SW480 (cell line): Measurements from ENCODE around the gene MICAL1.
"Not testable (repeated sequence)": the region's sequence is repeated elsewhere in the genome, so short reads cannot be mapped to it uniquely, and the experiment has no call there.

Source experiments
- DNase-seq: peaks from one replicate; pipeline ENCODE4 v3.0.0-alpha.2; 2016; ENCODE audit warnings: low spot score

The MICAL1 gene

GRCh38 chr6:109477725-109478124 lies 22.2 kb upstream of the MICAL1 start:
- no peak for DNase-seq

GRCh38 chr6:109477184-109477583 lies 21.6 kb upstream of the MICAL1 start:
- no peak for DNase-seq

DNA sequence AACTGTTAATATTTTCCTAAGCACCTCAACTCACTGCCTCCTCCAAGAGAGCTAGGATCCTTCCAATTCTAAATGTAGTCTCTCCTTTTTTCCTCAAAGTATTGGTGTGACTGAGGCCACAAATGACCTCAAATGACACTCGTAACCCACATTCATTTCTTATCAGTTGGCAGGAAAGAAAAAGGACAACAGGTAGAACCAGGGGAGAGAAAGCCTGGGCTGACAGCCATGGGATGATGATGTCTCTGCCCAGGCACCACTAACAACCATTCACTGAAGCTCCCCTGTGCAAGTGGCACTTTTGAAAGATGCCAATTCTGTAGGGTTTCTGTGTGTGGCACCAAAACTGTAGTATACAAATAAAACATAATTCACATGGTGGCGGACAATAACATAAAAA lies 20.1 kb upstream of the MICAL1 start:
- DNase-seq = no peak

- no peak for DNase-seq
Observed at GRCh38 chr6:109474995-109475394, 19.4 kb upstream of the MICAL1 start.

DNA sequence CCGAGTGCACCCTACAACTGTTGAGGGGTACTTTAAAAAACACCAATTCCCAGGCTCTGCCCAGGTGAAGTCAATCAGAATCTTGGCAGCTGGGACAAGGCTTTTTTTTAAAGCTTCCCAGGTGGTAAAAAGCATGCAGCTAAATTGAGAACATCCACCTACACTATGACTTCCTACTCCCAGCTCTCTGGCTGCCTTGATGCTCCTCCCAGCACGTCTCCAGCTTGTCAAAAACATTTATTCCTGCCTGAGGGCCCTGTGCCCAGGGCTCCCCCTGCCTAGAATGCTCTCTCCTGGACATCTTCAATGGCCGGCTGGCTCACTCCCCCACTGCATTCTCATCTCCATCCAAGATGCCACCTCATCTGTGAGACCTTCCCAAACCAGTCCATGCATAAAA lies 17.5 kb upstream of the MICAL1 start:
- no peak for DNase-seq

- DNase-seq = no peak
Observed at GRCh38 chr6:109472132-109472995, 16.8 kb upstream of the MICAL1 start.

DNA sequence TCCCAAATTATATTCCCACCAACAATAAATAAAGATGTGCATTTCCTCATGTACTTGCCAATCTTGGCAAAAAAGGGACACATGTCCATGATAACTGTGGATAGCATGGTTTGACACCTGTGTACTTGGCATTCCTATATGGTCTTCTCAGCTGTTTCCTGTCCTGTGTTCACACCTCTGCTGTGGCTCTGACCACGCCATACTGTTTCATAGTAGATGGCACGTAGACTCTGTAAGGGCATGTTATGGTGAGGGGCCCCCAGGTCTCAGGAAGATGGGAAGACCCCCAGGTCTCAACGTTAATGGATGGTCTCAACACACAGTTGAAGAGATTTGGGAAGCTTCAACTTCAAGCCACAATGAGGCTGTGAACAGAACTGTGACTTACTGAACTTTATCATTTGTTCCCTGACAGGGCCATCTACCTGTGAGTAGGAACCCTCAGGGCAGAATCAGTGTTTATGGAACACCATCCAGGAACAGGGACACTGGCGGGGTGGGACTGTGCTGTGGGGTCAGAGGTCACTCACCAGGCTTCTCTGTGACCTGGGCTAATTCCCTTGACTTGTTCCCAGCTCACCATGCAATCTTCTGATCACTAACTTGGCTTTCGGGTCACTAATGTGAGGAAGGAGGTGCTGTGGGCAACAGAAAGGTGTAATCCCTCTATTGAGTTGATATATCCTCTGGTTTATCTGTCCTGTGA lies 15.7 kb upstream of the MICAL1 start:
- DNase-seq = no peak

GRCh38 chr6:109469591-109470189 lies 14.1 kb upstream of the MICAL1 start:
- no peak for DNase-seq

DNA sequence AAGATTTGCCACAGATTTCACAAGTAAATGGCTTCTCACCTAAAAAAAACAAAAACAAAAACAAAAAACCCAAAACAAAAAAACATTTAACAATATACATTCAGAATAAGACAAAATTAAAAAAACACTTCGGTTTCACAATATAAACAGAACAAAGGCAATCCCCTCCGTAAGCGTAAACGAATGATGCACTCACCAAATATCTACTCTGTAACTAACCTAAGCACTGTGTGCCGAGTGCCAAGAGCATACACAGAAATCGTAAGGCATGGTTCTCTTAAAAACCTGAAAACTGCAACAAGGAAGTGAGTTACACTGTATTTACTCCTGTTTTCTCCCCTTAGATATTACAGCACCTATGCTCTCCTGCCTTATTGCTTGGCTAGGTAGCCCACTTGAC lies 12.1 kb upstream of the MICAL1 start:
- no peak for DNase-seq

- no peak for DNase-seq
Observed at GRCh38 chr6:109466212-109466923, 10.8 kb upstream of the MICAL1 start.

GRCh38 chr6:109465772-109466171 lies 10.2 kb upstream of the MICAL1 start:
- no peak for DNase-seq

DNA sequence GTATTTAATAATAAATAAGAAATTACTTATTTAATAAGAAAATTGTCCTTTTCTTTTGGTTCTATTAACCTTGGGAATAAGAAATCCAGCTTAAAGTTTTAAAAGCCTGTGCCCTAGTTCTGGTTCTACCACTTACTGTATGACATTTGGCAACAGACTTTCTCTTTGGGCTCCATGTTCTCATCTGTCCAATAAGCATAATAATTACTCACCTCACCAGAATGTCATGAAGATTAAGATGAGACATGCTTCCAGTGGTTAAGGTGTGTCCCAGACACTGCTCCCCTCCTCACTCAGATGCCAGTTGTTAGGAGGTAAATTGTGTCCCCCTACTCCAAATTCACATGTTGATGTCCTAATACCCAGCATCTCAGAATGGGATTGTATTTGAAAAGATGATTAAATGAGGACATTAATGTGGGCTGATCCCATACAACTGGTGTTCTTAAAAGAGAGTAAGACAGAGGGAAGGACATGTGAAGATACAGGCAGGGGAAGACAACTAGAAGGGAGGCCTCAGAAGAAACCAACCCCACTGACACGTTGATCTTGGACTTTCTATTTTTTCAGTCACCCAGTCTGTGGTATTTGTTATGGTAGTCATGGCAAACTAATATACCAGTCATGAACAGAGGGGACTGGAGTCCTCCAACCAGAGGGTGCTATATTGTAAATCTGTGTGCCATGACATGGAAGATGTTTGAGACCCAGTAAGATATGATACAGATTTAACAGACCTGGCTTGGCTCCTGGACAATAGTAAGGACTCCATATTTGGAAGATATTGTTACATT lies 6.4 kb upstream of the MICAL1 start:
- DNase-seq = no peak

DNA sequence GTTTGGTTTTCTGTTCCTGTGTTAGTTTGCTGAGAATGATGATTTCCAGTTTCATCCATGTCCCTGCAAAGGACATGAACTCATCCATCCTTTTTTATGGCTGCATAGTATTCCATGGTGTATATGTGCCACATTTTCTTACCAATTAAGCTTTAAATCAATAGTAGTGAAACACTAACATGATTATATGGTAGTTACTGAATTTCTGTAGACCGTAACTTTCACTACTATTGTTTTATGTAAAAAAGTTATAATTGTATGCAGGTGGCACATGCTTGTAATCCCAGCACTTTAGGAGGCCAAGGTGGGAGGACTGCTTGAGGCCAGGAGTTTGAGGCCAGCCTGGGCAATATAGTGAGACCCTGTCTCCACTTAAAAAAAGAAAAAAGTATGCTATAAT lies 5.6 kb upstream of the MICAL1 start:
- DNase-seq = not testable (repeated sequence)

- no peak for DNase-seq
Observed at GRCh38 chr6:109460161-109460829, 4.7 kb upstream of the MICAL1 start.

DNA sequence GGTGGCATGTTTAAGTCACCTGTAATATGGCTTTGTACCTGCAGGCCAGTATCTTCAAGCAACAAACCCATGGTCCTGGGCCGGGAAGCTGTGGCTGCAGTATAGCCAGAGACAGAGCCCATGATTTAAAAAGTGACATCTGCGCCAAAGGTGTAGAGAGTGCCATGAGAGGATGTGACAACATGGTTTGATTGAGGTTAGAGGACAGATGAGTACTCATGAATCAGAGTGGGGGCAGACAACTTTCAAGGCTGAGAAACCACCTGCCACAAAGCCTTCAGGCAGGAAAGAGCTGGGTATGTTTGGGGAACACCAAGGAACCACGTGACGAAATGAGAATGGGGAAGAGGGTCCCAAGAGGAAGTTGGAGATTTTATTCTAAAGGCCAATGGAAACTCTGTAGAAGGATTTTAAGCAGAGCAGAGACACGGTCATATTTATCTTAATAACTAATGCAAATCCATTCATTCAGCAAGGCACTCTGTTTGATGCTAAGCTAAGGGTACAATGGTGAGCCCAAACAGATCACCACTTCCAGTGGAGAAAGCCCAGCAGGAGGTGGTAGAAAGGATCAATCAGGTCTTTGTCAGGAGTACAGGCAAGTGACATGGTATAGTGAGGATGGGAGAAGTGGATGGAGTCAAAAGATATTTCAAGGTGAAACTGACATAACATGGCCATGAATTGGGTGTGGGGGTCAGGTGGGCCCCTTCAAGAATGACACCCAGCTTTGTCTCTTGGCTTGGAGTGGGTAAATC lies 3.4 kb upstream of the MICAL1 start:
- DNase-seq = no peak

DNA sequence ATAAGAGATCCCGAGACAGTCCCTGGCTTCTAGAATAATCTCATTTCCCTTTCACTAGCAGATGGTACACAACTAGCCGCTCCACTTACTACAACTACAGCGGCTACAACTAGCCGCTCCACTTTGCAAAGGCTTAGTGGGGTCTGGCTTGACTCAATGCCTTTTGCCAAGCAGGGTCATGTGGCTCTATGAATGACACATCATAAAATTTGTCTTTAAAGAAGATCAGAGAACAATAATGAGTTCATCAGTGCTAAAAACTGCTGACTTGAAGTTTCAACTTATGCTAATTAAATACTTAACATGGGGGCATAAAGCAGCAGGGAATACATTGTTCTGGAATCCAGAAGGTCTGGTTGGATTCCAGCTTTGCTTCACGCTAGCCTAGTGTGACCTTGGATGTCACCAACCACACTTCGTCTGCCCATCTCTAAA lies 2.0 kb upstream of the MICAL1 start:
- no peak for DNase-seq

DNA sequence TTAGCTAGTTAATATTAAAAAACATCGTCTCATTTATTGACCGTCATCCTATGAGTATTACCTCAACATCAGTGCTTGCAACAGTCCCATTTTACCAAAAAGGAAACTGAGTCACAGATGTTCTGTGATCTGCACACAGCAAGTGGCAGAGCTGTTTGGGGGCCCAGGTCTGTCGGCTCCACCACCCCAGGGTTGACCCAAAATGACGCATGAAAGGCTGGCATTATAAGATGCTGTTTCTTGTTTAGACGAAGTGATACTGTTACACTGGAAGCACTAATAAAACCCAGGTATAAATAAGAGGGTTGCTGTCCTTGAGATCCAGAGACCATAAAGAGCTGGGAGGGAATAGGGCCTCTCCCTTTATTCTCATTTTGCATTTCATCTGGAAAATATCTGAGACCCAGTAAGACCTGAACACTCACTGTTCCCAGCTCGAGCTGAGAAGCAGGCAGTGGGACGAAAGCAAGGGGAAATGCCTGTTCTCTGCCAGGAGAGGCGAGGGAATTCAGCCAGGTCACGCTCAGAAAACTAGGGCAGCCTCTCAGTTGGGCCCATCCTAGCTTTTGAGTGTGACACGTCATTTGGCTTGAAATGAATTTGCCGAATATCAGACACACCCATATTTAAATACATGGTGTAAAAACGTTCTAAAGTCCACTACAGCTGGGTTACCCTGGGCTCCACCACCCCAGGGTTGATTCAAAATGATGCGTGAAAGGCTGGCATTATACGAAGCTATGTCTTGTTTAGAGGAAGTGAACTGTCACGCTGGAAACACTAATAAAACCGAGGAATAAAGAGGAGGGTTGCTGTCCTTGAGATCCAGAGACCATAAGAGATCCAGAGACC lies 1.4 kb upstream of the MICAL1 start:
- peak; percentile 60 for DNase-seq

DNA sequence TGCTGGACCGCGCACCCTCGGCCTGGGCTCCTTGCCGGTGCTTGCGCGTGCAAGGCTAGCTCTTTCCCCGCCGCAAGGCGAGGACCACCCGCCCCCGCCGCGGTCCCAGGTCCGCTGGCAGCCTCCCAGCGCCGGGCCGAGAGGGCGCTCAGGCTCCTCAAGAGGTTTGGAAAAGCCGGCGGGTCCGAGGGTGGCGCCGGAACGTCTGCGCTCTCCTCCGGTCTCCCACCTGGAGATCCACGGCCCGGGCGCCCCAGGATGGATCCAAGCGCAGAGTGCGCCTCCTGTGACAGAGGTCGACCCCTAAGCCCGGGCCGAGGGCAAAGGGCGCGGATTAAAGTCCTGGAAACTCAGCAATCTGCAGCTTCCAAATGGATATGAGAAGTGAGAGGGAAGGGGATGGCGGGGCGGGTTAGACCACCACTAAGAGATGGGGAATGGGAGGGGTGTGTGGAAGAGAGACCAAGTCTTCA lies 575 bp upstream of the MICAL1 start:
- no peak for DNase-seq
